ENCODE results near the gene OOSP3. TPM values are rescaled to one million over a fixed set of nuclear protein-coding genes. Genes with fewer than 3 reads are reported as not detected.
"Not testable (repeated sequence)": the region's sequence is repeated elsewhere in the genome, so short reads cannot be mapped to it uniquely, and the experiment has no call there.

Gene OOSP3, protein sequence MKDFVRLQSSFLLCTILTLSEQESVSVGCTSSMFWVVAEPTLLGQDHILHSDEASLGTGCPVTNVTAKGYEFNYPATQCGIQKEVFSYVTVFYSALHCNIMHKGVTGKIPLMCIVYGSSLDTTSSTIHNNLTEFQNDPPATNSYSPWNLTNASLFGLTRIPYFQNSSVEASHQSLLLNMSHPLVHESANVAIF
- total RNA-seq (not detected), polyA plus RNA-seq (ENCODE audit: insufficient read length in 2 of 2) (not detected)
- long read RNA-seq, donor 1: 0 reads
- long read RNA-seq, donor 2: 0 reads
- long read RNA-seq, donor 3: 0 reads
- long read RNA-seq, donor 4: 0 reads

GRCh38 chr11:59878575-59878974 lies at the start of gene OOSP3:
Gene OOSP3 (plus strand): TSS chr11:59878782. CDS start chr11:59878809, 27 bp downstream.
- Histone ChIP-seq H3K9me3 (ENCODE audit: control insufficient read depth, insufficient read depth, low read length) (no peaks in the 10 kb centered on the region), H3K4me1 (ENCODE audit: control insufficient read depth, insufficient read depth, low read length) (no peaks in the 10 kb centered on the region), H3K27me3 (ENCODE audit: control insufficient read depth, insufficient read depth, low read length) (no peaks in the 10 kb centered on the region), H3K36me3 (ENCODE audit: control insufficient read depth, insufficient read depth, low read length) (no peaks in the 10 kb centered on the region), H3K4me3 (ENCODE audit: low read depth, low read length) (no peak within 1 kb of the TSS), H3K27ac (ENCODE audit: low read depth, low read length) (no peak within 1 kb of the TSS)
- 65% methylated on average over 4 of the region's 5 CpGs for WGBS (ENCODE audit: insufficient coverage)
- no peak for DNase-seq (ENCODE audit: low read depth in 4 of 6, low spot score in 6 of 6)

DNA sequence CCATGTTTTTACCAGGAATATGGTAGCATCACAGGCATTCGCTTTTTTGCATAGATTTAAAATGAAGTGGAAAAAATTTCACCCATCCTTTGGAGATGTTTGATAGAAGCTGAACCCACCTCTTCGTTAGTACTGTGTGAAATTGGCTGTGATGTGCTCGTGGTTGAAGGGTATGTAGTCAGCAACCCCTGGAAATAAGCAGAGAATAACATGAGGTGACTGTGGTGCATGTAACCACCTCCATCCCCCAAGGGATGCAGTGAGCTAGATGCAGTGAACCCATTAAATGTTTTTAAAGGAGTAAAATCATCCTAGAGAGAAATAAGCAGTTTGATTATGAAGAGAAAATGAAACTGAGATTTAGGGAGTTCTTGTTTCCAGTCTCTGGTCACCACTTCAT lies 49.2 kb upstream of the OOSP3 start:
- no CpG with 5 or more reads among the region's 3 CpGs for WGBS (ENCODE audit: insufficient coverage)
- H3K9me3 ChIP-seq (ENCODE audit: control insufficient read depth, insufficient read depth, low read length): no peaks in the 10 kb centered on the region
- no peak overlapping the region for H3K4me3 ChIP-seq (ENCODE audit: low read depth, low read length)
- no peak overlapping the region for H3K27ac ChIP-seq (ENCODE audit: low read depth, low read length)
- H3K27me3 ChIP-seq (ENCODE audit: control insufficient read depth, insufficient read depth, low read length): no peaks in the 10 kb centered on the region
- DNase-seq (ENCODE audit: low read depth in 4 of 6, low spot score in 6 of 6): no peak
- H3K4me1 ChIP-seq (ENCODE audit: control insufficient read depth, insufficient read depth, low read length): no peaks in the 10 kb centered on the region
- no peaks in the 10 kb centered on the region for H3K36me3 ChIP-seq (ENCODE audit: control insufficient read depth, insufficient read depth, low read length)

DNA sequence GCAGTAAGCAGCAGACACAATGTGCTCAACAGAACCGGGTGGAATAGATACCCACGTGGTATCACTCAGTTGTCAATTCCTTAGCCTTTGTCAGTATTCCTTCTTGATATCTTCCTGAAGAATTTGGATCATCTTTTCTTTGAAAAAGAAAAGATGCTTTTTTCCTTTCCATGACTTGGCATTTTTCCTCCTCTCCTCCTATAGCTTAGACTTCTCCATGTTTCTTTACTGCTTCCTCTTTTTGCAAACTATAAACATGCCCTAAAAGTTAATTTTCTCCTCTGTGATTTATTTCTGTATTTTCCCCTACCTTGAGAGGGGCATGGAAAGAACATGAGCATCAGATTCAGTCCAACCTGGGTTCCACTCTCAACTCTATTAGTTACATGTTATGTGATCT lies 45.0 kb upstream of the OOSP3 start:
- H3K36me3 ChIP-seq (ENCODE audit: control insufficient read depth, insufficient read depth, low read length): no peaks in the 10 kb centered on the region
- no CpG with 5 or more reads among the region's 2 CpGs for WGBS (ENCODE audit: insufficient coverage)
- no peaks in the 10 kb centered on the region for H3K27me3 ChIP-seq (ENCODE audit: control insufficient read depth, insufficient read depth, low read length)
- H3K4me3 ChIP-seq (ENCODE audit: low read depth, low read length): no peak overlapping the region
- no peak overlapping the region for H3K27ac ChIP-seq (ENCODE audit: low read depth, low read length)
- no peak for DNase-seq (ENCODE audit: low read depth in 4 of 6, low spot score in 6 of 6)
- H3K9me3 ChIP-seq (ENCODE audit: control insufficient read depth, insufficient read depth, low read length): no peaks in the 10 kb centered on the region
- no peaks in the 10 kb centered on the region for H3K4me1 ChIP-seq (ENCODE audit: control insufficient read depth, insufficient read depth, low read length)

GRCh38 chr11:59839615-59840014 lies 39.0 kb upstream of the OOSP3 start:
- no peaks in the 10 kb centered on the region for H3K36me3 ChIP-seq (ENCODE audit: control insufficient read depth, insufficient read depth, low read length)
- H3K4me1 ChIP-seq (ENCODE audit: control insufficient read depth, insufficient read depth, low read length): no peaks in the 10 kb centered on the region
- H3K9me3 ChIP-seq (ENCODE audit: control insufficient read depth, insufficient read depth, low read length): no peaks in the 10 kb centered on the region
- H3K27me3 ChIP-seq (ENCODE audit: control insufficient read depth, insufficient read depth, low read length): no peaks in the 10 kb centered on the region
- no peak overlapping the region for H3K4me3 ChIP-seq (ENCODE audit: low read depth, low read length)
- DNase-seq (ENCODE audit: low read depth in 4 of 6, low spot score in 6 of 6): peak in 1 of 6 donors; percentile 7
- no peak overlapping the region for H3K27ac ChIP-seq (ENCODE audit: low read depth, low read length)

- H3K4me3 ChIP-seq (ENCODE audit: low read depth, low read length): no peak overlapping the region
- H3K27ac ChIP-seq (ENCODE audit: low read depth, low read length): no peak overlapping the region
- H3K9me3 ChIP-seq (ENCODE audit: control insufficient read depth, insufficient read depth, low read length): no peaks in the 10 kb centered on the region
- no peaks in the 10 kb centered on the region for H3K27me3 ChIP-seq (ENCODE audit: control insufficient read depth, insufficient read depth, low read length)
- 92% methylated on average over 2 of the region's 2 CpGs for WGBS (ENCODE audit: insufficient coverage)
- DNase-seq (ENCODE audit: low read depth in 4 of 6, low spot score in 6 of 6): no peak
- H3K36me3 ChIP-seq (ENCODE audit: control insufficient read depth, insufficient read depth, low read length): no peaks in the 10 kb centered on the region
- no peaks in the 10 kb centered on the region for H3K4me1 ChIP-seq (ENCODE audit: control insufficient read depth, insufficient read depth, low read length)
Observed at GRCh38 chr11:59841514-59841913, 37.1 kb upstream of the OOSP3 start.

GRCh38 chr11:59842316-59842715 lies 36.3 kb upstream of the OOSP3 start:
- Histone ChIP-seq H3K36me3 (ENCODE audit: control insufficient read depth, insufficient read depth, low read length) (no peaks in the 10 kb centered on the region), H3K4me3 (ENCODE audit: low read depth, low read length) (no peak overlapping the region), H3K9me3 (ENCODE audit: control insufficient read depth, insufficient read depth, low read length) (no peaks in the 10 kb centered on the region), H3K4me1 (ENCODE audit: control insufficient read depth, insufficient read depth, low read length) (no peaks in the 10 kb centered on the region), H3K27me3 (ENCODE audit: control insufficient read depth, insufficient read depth, low read length) (no peaks in the 10 kb centered on the region), H3K27ac (ENCODE audit: low read depth, low read length) (no peak overlapping the region)
- 80% methylated on average over 10 of the region's 12 CpGs for WGBS (ENCODE audit: insufficient coverage)
- DNase-seq (ENCODE audit: low read depth in 4 of 6, low spot score in 6 of 6): no peak

DNA sequence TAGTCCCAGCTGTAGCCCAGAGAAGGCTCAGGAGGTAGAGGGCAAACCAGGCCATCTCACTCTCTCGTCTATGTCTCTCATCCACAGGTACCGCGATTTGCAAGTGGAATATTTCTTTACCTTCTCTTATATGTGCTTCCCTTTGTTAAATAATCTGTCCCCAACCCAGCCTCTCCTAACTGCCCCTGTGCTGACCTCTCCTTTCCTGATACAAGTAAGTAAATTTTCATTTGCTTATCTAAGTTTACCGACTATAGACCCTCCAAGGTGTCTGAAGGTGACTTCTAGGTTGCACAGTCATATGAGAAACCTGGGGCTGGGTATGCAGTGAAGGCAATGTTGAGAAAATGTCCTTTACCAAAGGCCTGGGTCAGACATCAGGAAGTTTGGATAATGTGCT lies 33.2 kb upstream of the OOSP3 start, which contains the start of gene CBLIF:
Gene CBLIF, minus strand, starts transcription at position 101 of the 400 bp plus-strand sequence. Its CDS starts 46 bp downstream, at position 55.
- H3K36me3 ChIP-seq (ENCODE audit: control insufficient read depth, insufficient read depth, low read length): no peaks in the 10 kb centered on the region
- 100% methylated on average over 1 of the region's 4 CpGs for WGBS (ENCODE audit: insufficient coverage)
- no peaks in the 10 kb centered on the region for H3K4me1 ChIP-seq (ENCODE audit: control insufficient read depth, insufficient read depth, low read length)
- no peak within 1 kb of the TSS for H3K27ac ChIP-seq (ENCODE audit: low read depth, low read length)
- no peaks in the 10 kb centered on the region for H3K9me3 ChIP-seq (ENCODE audit: control insufficient read depth, insufficient read depth, low read length)
- no peaks in the 10 kb centered on the region for H3K27me3 ChIP-seq (ENCODE audit: control insufficient read depth, insufficient read depth, low read length)
- no peak for DNase-seq (ENCODE audit: low read depth in 4 of 6, low spot score in 6 of 6)
- no peak within 1 kb of the TSS for H3K4me3 ChIP-seq (ENCODE audit: low read depth, low read length)

DNA sequence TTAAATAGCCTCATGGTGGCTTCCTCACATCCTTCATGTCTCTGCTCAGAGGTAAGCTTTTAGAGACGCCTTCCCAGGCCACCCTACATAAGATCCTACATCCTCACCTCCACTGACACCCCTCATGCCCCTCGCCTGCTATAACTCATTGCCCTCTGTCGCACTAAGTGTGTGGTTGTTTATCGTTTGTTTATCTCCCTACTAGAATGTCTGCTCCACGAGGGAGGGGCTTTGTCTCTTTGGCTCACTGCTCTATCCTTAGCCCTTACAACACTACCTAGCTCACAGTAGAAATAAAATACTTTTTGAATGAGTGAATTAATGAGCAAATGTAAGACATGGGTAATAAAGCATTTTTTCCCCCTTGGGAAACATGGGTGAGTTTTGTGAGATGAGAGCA lies 32.0 kb upstream of the OOSP3 start:
- H3K27ac ChIP-seq (ENCODE audit: low read depth, low read length): no peak overlapping the region
- no CpG with 5 or more reads among the region's 5 CpGs for WGBS (ENCODE audit: insufficient coverage)
- DNase-seq (ENCODE audit: low read depth in 4 of 6, low spot score in 6 of 6): no peak
- no peaks in the 10 kb centered on the region for H3K36me3 ChIP-seq (ENCODE audit: control insufficient read depth, insufficient read depth, low read length)
- no peaks in the 10 kb centered on the region for H3K9me3 ChIP-seq (ENCODE audit: control insufficient read depth, insufficient read depth, low read length)
- H3K4me3 ChIP-seq (ENCODE audit: low read depth, low read length): no peak overlapping the region
- no peaks in the 10 kb centered on the region for H3K4me1 ChIP-seq (ENCODE audit: control insufficient read depth, insufficient read depth, low read length)
- no peaks in the 10 kb centered on the region for H3K27me3 ChIP-seq (ENCODE audit: control insufficient read depth, insufficient read depth, low read length)

- 72% methylated on average over 2 of the region's 3 CpGs for WGBS (ENCODE audit: insufficient coverage)
- H3K27ac ChIP-seq (ENCODE audit: low read depth, low read length): no peak overlapping the region
- H3K4me3 ChIP-seq (ENCODE audit: low read depth, low read length): no peak overlapping the region
- no peaks in the 10 kb centered on the region for H3K27me3 ChIP-seq (ENCODE audit: control insufficient read depth, insufficient read depth, low read length)
- no peaks in the 10 kb centered on the region for H3K9me3 ChIP-seq (ENCODE audit: control insufficient read depth, insufficient read depth, low read length)
- no peak for DNase-seq (ENCODE audit: low read depth in 4 of 6, low spot score in 6 of 6)
- H3K4me1 ChIP-seq (ENCODE audit: control insufficient read depth, insufficient read depth, low read length): no peaks in the 10 kb centered on the region
- H3K36me3 ChIP-seq (ENCODE audit: control insufficient read depth, insufficient read depth, low read length): no peaks in the 10 kb centered on the region
Observed at GRCh38 chr11:59847626-59848025, 31.0 kb upstream of the OOSP3 start.

- not testable (repeated sequence) for H3K27ac ChIP-seq (ENCODE audit: low read depth, low read length); H3K4me3 ChIP-seq (ENCODE audit: low read depth, low read length); H3K27me3 ChIP-seq (ENCODE audit: control insufficient read depth, insufficient read depth, low read length); H3K9me3 ChIP-seq (ENCODE audit: control insufficient read depth, insufficient read depth, low read length); DNase-seq (ENCODE audit: low read depth in 4 of 6, low spot score in 6 of 6); H3K36me3 ChIP-seq (ENCODE audit: control insufficient read depth, insufficient read depth, low read length); H3K4me1 ChIP-seq (ENCODE audit: control insufficient read depth, insufficient read depth, low read length)
- 96% methylated on average over 4 of the region's 6 CpGs for WGBS (ENCODE audit: insufficient coverage)
Observed at GRCh38 chr11:59848439-59848838, 30.1 kb upstream of the OOSP3 start.

Data from spinal cord (tissue), 10 donors.